IMR-90 (cell line): ENCODE data around the gene SFT2D2. TPM values are rescaled to one million over a fixed set of nuclear protein-coding genes. Genes with fewer than 3 reads are reported as not detected.

ENCODE experiments used
- ATAC-seq: fragments of 200-7000 bp; cut with Tn5 transposase; 2 replicates; pipeline ENCODE4 v1.9.1; 2020; ENCODE audit warnings: low read depth, mild to moderate bottlenecking, moderate library complexity
- BruUV-seq: library from RNA; stranded (reverse); fragments of 400-500 nt; replicated peaks from 2 replicates; lab custom pipeline; 2021; lab: Mats Ljungman, UMichigan
- CTCF ChIA-PET: fragments of 300-600 bp; formaldehyde crosslinking; extraction: SDS; loops from one replicate; lab custom pipeline; 2021; ENCODE audit warnings: antibody characterized with exemption; lab: Yijun Ruan, JAX
- POLR2A ChIA-PET: fragments of 300-600 bp; sonication (Branson Sonifier 250); formaldehyde crosslinking; loops from one replicate; lab custom pipeline; 2022; ENCODE audit warnings: antibody characterized with exemption; ENCODE audit not compliant: unreplicated experiment; lab: Charles Lee
- DNase-seq: peaks from one replicate; pipeline ENCODE4 v3.0.0; 2013
- H2AFZ ChIP-seq: replicated peaks from 2 replicates; pipeline ENCODE3; 2013; ENCODE audit warnings: low read length, mild to moderate bottlenecking; ENCODE audit not compliant: poor library complexity
- H2AK5ac ChIP-seq: 2 replicates; pipeline ENCODE4 v1.6.1; 2013; ENCODE audit warnings: low read depth, low read length, inconsistent platforms
- H2AK9ac ChIP-seq: replicated peaks from 2 replicates; pipeline ENCODE3; 2013; ENCODE audit warnings: mild to moderate bottlenecking, low read depth, low read length, moderate library complexity; ENCODE audit not compliant: poor library complexity
- H2BK120ac ChIP-seq: 2 replicates; pipeline ENCODE4 v1.6.1; 2013; ENCODE audit warnings: low read depth, low read length, inconsistent platforms
- H2BK15ac ChIP-seq: 3 replicates; pipeline ENCODE4 v1.6.1; 2013; ENCODE audit warnings: low read depth, low read length, inconsistent platforms
- H2BK20ac ChIP-seq: 2 replicates; pipeline ENCODE4 v1.6.1; 2013; ENCODE audit warnings: low read depth, mild to moderate bottlenecking, inconsistent platforms, low read length, moderate library complexity
- H2BK5ac ChIP-seq: 2 replicates; pipeline ENCODE4 v1.6.1; 2013; ENCODE audit warnings: mild to moderate bottlenecking, low read depth, low read length, inconsistent platforms; ENCODE audit not compliant: poor library complexity, severe bottlenecking
- H3K14ac ChIP-seq: replicated peaks from 2 replicates; pipeline ENCODE4 v1.6.1; 2013; ENCODE audit warnings: low read depth, low read length, inconsistent platforms
- H3K18ac ChIP-seq: 2 replicates; pipeline ENCODE4 v1.6.1; 2013; ENCODE audit warnings: low read depth, low read length, control low read depth
- H3K23ac ChIP-seq: 2 replicates; pipeline ENCODE4 v1.6.1; 2013; ENCODE audit warnings: low read depth, low read length, inconsistent platforms
- H3K27ac ChIP-seq: 2 replicates; pipeline ENCODE4 v1.5.1; 2013; ENCODE audit warnings: mild to moderate bottlenecking, control low read depth, low read length; ENCODE audit not compliant: insufficient read depth
- H3K27me3 ChIP-seq: 2 replicates; pipeline ENCODE4 v1.6.1; 2013; ENCODE audit warnings: low read length; ENCODE audit not compliant: control insufficient read depth, insufficient read depth
- H3K36me3 ChIP-seq: 2 replicates; pipeline ENCODE4 v1.6.1; 2013; ENCODE audit warnings: low read length, mixed read lengths; ENCODE audit not compliant: control insufficient read depth, insufficient read depth
- H3K4ac ChIP-seq: 2 replicates; pipeline ENCODE4 v1.6.1; 2013; ENCODE audit warnings: low read depth, low read length, inconsistent platforms
- H3K4me1 ChIP-seq: 2 replicates; pipeline ENCODE4 v1.6.1; 2013; ENCODE audit warnings: low read length, mixed read lengths; ENCODE audit not compliant: control insufficient read depth, insufficient read depth
- H3K4me2 ChIP-seq: 2 replicates; pipeline ENCODE4 v1.6.1; 2013; ENCODE audit warnings: low read depth, mild to moderate bottlenecking, control low read depth, low read length, moderate library complexity
- H3K4me3 ChIP-seq: 2 replicates; pipeline ENCODE4 v1.5.1; 2013; ENCODE audit warnings: low read depth, mild to moderate bottlenecking, control low read depth, low read length, moderate library complexity; ENCODE audit not compliant: insufficient read depth
- H3K56ac ChIP-seq: 2 replicates; pipeline ENCODE4 v1.6.1; 2013; ENCODE audit warnings: low read length, inconsistent platforms; ENCODE audit not compliant: insufficient read depth; ENCODE audit errors: extremely low read depth
- H3K79me1 ChIP-seq, 2 experiments: 2 replicates each; pipeline ENCODE4 v1.6.1; 2013; ENCODE audit warnings: low read length in 2 of 2, inconsistent platforms in 1 of 2, low read depth in 1 of 2
- H3K9ac ChIP-seq: 2 replicates; pipeline ENCODE4 v1.6.1; 2013; ENCODE audit warnings: low read depth, low read length, control low read depth
- H3K9me1 ChIP-seq: 2 replicates; pipeline ENCODE4 v1.6.1; 2013; ENCODE audit warnings: low read length, inconsistent platforms; ENCODE audit not compliant: insufficient read depth
- H3K9me3 ChIP-seq: 2 replicates; pipeline ENCODE4 v1.6.1; 2013; ENCODE audit warnings: low read length; ENCODE audit not compliant: control insufficient read depth, insufficient read depth
- H4K20me1 ChIP-seq: 2 replicates; pipeline ENCODE4 v1.6.1; 2013; ENCODE audit warnings: low read length, inconsistent platforms; ENCODE audit not compliant: insufficient read depth
- H4K5ac ChIP-seq: 2 replicates; pipeline ENCODE4 v1.6.1; 2013; ENCODE audit warnings: mild to moderate bottlenecking, low read depth, low read length, control low read depth
- H4K8ac ChIP-seq, 2 experiments: 2 replicates each; pipeline ENCODE4 v1.6.1; 2013; ENCODE audit warnings: low read depth in 2 of 2, low read length in 2 of 2, control low read depth in 1 of 2, inconsistent platforms in 1 of 2
- H4K91ac ChIP-seq: 2 replicates; pipeline ENCODE4 v1.6.1; 2013; ENCODE audit warnings: low read depth, low read length, inconsistent platforms; ENCODE audit not compliant: insufficient read depth
- BHLHE40 ChIP-seq: fragments of 150-350 bp; IDR thresholded peaks from 2 replicates; pipeline ENCODE4 v1.6.1; 2016; ENCODE audit warnings: mild to moderate bottlenecking, low read depth, low read length
- CEBPB ChIP-seq: IDR thresholded peaks from 2 replicates; pipeline ENCODE4 v1.6.1; 2012; ENCODE audit warnings: low read depth, low read length, improper control_type of control experiment
- CHD1 ChIP-seq: IDR thresholded peaks from 2 replicates; pipeline ENCODE4 v1.6.1; 2012; ENCODE audit warnings: low read depth, low read length, improper control_type of control experiment
- CTCF ChIP-seq: conservative IDR thresholded peaks from 2 replicates; pipeline ENCODE4 v1.5.1; 2012; ENCODE audit warnings: mild to moderate bottlenecking, low read depth, low read length, improper control_type of control experiment
- FOS ChIP-seq: fragments of 150-350 bp; IDR thresholded peaks from 2 replicates; pipeline ENCODE4 v1.6.1; 2016; ENCODE audit warnings: low read depth, low read length
- MAFK ChIP-seq: IDR thresholded peaks from 2 replicates; pipeline ENCODE4 v1.6.1; 2012; ENCODE audit warnings: low read depth, low read length, improper control_type of control experiment
- MAZ ChIP-seq: IDR thresholded peaks from 2 replicates; pipeline ENCODE4 v1.6.1; 2012; ENCODE audit warnings: low read depth, mild to moderate bottlenecking, low read length, improper control_type of control experiment, moderate library complexity, borderline replicate concordance
- MXI1 ChIP-seq: IDR thresholded peaks from 2 replicates; pipeline ENCODE4 v1.6.1; 2012; ENCODE audit warnings: low read depth, mild to moderate bottlenecking, low read length, moderate library complexity, borderline replicate concordance
- RCOR1 ChIP-seq: IDR thresholded peaks from 2 replicates; pipeline ENCODE4 v1.6.1; 2012; ENCODE audit warnings: mild to moderate bottlenecking, low read length, improper control_type of control experiment; ENCODE audit not compliant: insufficient replicate concordance
- RFX5 ChIP-seq: IDR thresholded peaks from 2 replicates; pipeline ENCODE4 v1.8.0; 2012; ENCODE audit warnings: low read depth, mild to moderate bottlenecking, low read length, moderate library complexity
- SMC3 ChIP-seq: fragments of 150-350 bp; IDR thresholded peaks from 2 replicates; pipeline ENCODE4 v1.6.1; 2016; ENCODE audit warnings: low read depth, mild to moderate bottlenecking, antibody characterized with exemption, low read length, moderate library complexity
- WGBS, 2 experiments: methylation state at CpG; one replicate each; pipeline versions ENCODE4 v1.1.5 to v1.1.7; 2013; ENCODE audit warnings: missing lambda C conversion rate in 2 of 2; ENCODE audit not compliant: insufficient read length in 1 of 2; ENCODE audit errors: extremely low coverage in 2 of 2; 5-methylcytosine and 5-hydroxymethylcytosine counted together
- dilution Hi-C: fragments of 300-500 bp; cut with HindIII; formaldehyde crosslinking; loops from one replicate; pipeline ENCODE4 v1.14.3; 2018; ENCODE audit warnings: low sequenced_read_pairs; ENCODE audit not compliant: unreplicated experiment
- in situ Hi-C: fragments of 300-500 bp; cut with MboI; formaldehyde crosslinking; loops from 3 replicates; pipeline ENCODE4 v1.14.3; 2019; ENCODE audit warnings: low sequenced_read_pairs, inconsistent platforms, mixed read lengths
- intact Hi-C: fragments of 100-400 bp; cut with micrococcal nuclease; formaldehyde crosslinking; loops from 2 replicates; pipeline ENCODE4 v1.10.0; 2022
- polyA plus RNA-seq, 3 experiments: library from polyadenylated mRNA; depleted of rRNA; stranded (reverse); fragments of >200 nt; gene quantifications; 2 replicates each; pipeline ENCODE4 v1.2.3, GENCODE V29; 2012; ENCODE audit warnings: low replicate concordance in 1 of 3
- total RNA-seq: library from RNA; depleted of rRNA; stranded (reverse); fragments of >200 nt; gene quantifications from 2 replicates; pipeline ENCODE4 v1.2.3, GENCODE V29; 2012
- TF ChIP-seq, protein P1 (sequence below): fragments of 150-350 bp; IDR thresholded peaks from 2 replicates; pipeline ENCODE4 v1.6.1; 2017; ENCODE audit warnings: mild to moderate bottlenecking, antibody characterized with exemption, low read length, low read depth
- TF ChIP-seq, protein P2 (sequence below): fragments of 150-350 bp; IDR thresholded peaks from 2 replicates; pipeline ENCODE4 v1.6.1; 2016; ENCODE audit warnings: low read depth, mild to moderate bottlenecking, low read length, moderate library complexity, borderline replicate concordance

The SFT2D2 gene
- total and polyA plus RNA-seq, 2 of the 4 experiments (the other 2 are of a cell fraction): 11.1 to 37.6 TPM

GRCh38 chr1:168178638-168179437, 47.0 kb upstream of the SFT2D2 start, which contains the start of gene TIPRL:
Gene TIPRL (plus strand): TSS chr1:168178962. CDS start chr1:168179078, 116 bp downstream.
- H4K5ac ChIP-seq: peak within 1 kb of the TSS; percentile 28
- peak within 1 kb of the TSS; percentile 89 for H3K27ac ChIP-seq
- H3K9me1 ChIP-seq: no peaks in the 10 kb centered on the region
- dilution Hi-C loops (no loop called here), in situ Hi-C loops (no loop called here), intact Hi-C loops (loop anchor here (2.0 to 5.0 kb wide), 2 partner anchors 42 to 462 kb away; partner anchors contain the start of gene GPR161)
- ChIA-PET POLR2A (no interaction called here), CTCF (no interaction called here)
- no peaks in the 10 kb centered on the region for H3K27me3 ChIP-seq
- H3K9me3 ChIP-seq: no peaks in the 10 kb centered on the region
- peak within 1 kb of the TSS; percentile 82 for H3K4ac ChIP-seq
- peak within 1 kb of the TSS; percentile 76 to 91 for H4K8ac ChIP-seq
- peak within 1 kb of the TSS; percentile 85 for H3K14ac ChIP-seq
- no peaks in the 10 kb centered on the region; the same call in 1 of the 2 replicates for H3K36me3 ChIP-seq
- peak within 1 kb of the TSS; percentile 99 for H2AFZ ChIP-seq
- H3K4me2 ChIP-seq: peak within 1 kb of the TSS; percentile 79
- BruUV-seq: no TSS peak
- H3K18ac ChIP-seq: peak within 1 kb of the TSS; percentile 40
- H3K56ac ChIP-seq: peak within 1 kb of the TSS; percentile 80
- H2BK5ac ChIP-seq: peak within 1 kb of the TSS; percentile 71
- no peaks in the 10 kb centered on the region; the same call in 1 of the 2 replicates for H4K20me1 ChIP-seq
- WGBS, 2 experiments: 2% methylated on average over 13 of the region's 56 CpGs; no CpG with 5 or more reads in 1 of the 2 experiments
- peak within 1 kb of the TSS; percentile 75 for H3K23ac ChIP-seq
- peak within 1 kb of the TSS; percentile 96 for H2AK9ac ChIP-seq
- H2BK120ac ChIP-seq: peak within 1 kb of the TSS; percentile 63
- H2BK20ac ChIP-seq: peak within 1 kb of the TSS; percentile 7
- H3K4me3 ChIP-seq: peak within 1 kb of the TSS; percentile 74
- DNase-seq (peak; percentile 100), ATAC-seq (peak; percentile 97)
- no peaks in the 10 kb centered on the region for H3K4me1 ChIP-seq
- H4K91ac ChIP-seq: peak within 1 kb of the TSS; percentile 74
- peak within 1 kb of the TSS; percentile 80 for H3K9ac ChIP-seq
- H3K79me1 ChIP-seq: peaks cover 11 to 22% of the 10 kb centered on the region in 2 experiments
- H2BK15ac ChIP-seq: peak within 1 kb of the TSS; percentile 50; the same call in 2 of the 3 replicates
- H2AK5ac ChIP-seq: peak within 1 kb of the TSS; percentile 41; the same call in 1 of the 2 replicates
- TF ChIP-seq FOS: peak; percentile 78
- peak; percentile 64; the same call in 1 of the 2 replicates for TF ChIP-seq BHLHE40
- TF ChIP-seq MXI1: peak; percentile 73; the same call in 1 of the 2 replicates
- TF ChIP-seq MAFK: no peak
- TF ChIP-seq, protein P1, sequence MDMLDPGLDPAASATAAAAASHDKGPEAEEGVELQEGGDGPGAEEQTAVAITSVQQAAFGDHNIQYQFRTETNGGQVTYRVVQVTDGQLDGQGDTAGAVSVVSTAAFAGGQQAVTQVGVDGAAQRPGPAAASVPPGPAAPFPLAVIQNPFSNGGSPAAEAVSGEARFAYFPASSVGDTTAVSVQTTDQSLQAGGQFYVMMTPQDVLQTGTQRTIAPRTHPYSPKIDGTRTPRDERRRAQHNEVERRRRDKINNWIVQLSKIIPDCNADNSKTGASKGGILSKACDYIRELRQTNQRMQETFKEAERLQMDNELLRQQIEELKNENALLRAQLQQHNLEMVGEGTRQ: peak; percentile 23; the same call in 1 of the 2 replicates
- peak; percentile 76 for TF ChIP-seq CEBPB
- no peak for TF ChIP-seq RCOR1
- TF ChIP-seq MAZ: peak; percentile 64
- no peak for TF ChIP-seq SMC3
- peak; percentile 65 for TF ChIP-seq CTCF
- TF ChIP-seq, protein P2, sequence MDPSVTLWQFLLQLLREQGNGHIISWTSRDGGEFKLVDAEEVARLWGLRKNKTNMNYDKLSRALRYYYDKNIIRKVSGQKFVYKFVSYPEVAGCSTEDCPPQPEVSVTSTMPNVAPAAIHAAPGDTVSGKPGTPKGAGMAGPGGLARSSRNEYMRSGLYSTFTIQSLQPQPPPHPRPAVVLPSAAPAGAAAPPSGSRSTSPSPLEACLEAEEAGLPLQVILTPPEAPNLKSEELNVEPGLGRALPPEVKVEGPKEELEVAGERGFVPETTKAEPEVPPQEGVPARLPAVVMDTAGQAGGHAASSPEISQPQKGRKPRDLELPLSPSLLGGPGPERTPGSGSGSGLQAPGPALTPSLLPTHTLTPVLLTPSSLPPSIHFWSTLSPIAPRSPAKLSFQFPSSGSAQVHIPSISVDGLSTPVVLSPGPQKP: no peak
- no peak for TF ChIP-seq CHD1
- TF ChIP-seq RFX5: no peak
